ENCODE measurements around the gene TCHP.

GRCh38 chr12:109952160-109952858 lies 52.2 kb downstream of the TCHP start:
- no peak for TF ChIP-seq POLR2A (IDR thresholded peaks at IDR 0.05; ENCODE audit: low read length)
- no peak for TF ChIP-seq GATA1 (IDR thresholded peaks at IDR 0.05; ENCODE audit: low read depth, low read length)
